DOHH2 (cell line): ENCODE data around the gene PPP1R3F.
"Not testable (repeated sequence)": the region's sequence is repeated elsewhere in the genome, so short reads cannot be mapped to it uniquely, and the experiment has no call there.

Source experiments
- H3F3A ChIP-seq: fragments of 200-600 bp; sonication (generic), shearing (Covaris generic); 2 replicates; pipeline ENCODE4 v1.6.0; 2016; ENCODE audit warnings: antibody characterized with exemption, mild to moderate bottlenecking; ENCODE audit not compliant: control insufficient read depth, insufficient read depth
- H3K27ac ChIP-seq: fragments of 200-600 bp; sonication (generic); 2 replicates; pipeline ENCODE4 v1.5.1; 2014; ENCODE audit warnings: low read depth, mild to moderate bottlenecking, low read length, moderate library complexity
- H3K27me3 ChIP-seq: fragments of 200-600 bp; sonication (generic); 2 replicates; pipeline ENCODE4 v1.6.1; 2014; ENCODE audit warnings: mild to moderate bottlenecking, low read length, mixed read lengths; ENCODE audit not compliant: control insufficient read depth
- H3K36me3 ChIP-seq: fragments of 200-600 bp; sonication (generic); 2 replicates; pipeline ENCODE4 v1.6.1; 2014; ENCODE audit warnings: mild to moderate bottlenecking, low read length, moderate library complexity, mixed read lengths; ENCODE audit not compliant: control insufficient read depth
- H3K4me1 ChIP-seq: fragments of 200-600 bp; sonication (generic); 2 replicates; pipeline ENCODE4 v1.6.1; 2014; ENCODE audit warnings: mild to moderate bottlenecking, low read length, mixed read lengths; ENCODE audit not compliant: control insufficient read depth
- H3K4me2 ChIP-seq: fragments of 200-600 bp; sonication (generic); 2 replicates; pipeline ENCODE4 v1.6.0; 2014; ENCODE audit warnings: mild to moderate bottlenecking, low read length, moderate library complexity
- H3K4me3 ChIP-seq: fragments of 200-600 bp; sonication (generic); 2 replicates; pipeline ENCODE4 v1.5.1; 2014; ENCODE audit warnings: mild to moderate bottlenecking, low read length, mixed read lengths
- H3K79me2 ChIP-seq: fragments of 200-600 bp; sonication (generic); 2 replicates; pipeline ENCODE4 v1.6.1; 2014; ENCODE audit warnings: mild to moderate bottlenecking, low read length, mixed read lengths; ENCODE audit not compliant: control insufficient read depth
- H3K9me2 ChIP-seq: fragments of 200-600 bp; sonication (generic); replicated peaks from 2 replicates; pipeline ENCODE4 v1.6.1; 2014; ENCODE audit warnings: mild to moderate bottlenecking, low read length, mixed read lengths; ENCODE audit not compliant: control insufficient read depth
- H3K9me3 ChIP-seq: fragments of 200-600 bp; sonication (generic); 2 replicates; pipeline ENCODE4 v1.6.1; 2014; ENCODE audit warnings: antibody characterized with exemption, low read length, mixed read lengths; ENCODE audit not compliant: control insufficient read depth, insufficient read depth
- H4K20me1 ChIP-seq: fragments of 200-600 bp; sonication (generic); 2 replicates; pipeline ENCODE4 v1.6.0; 2014; ENCODE audit warnings: low read depth, mild to moderate bottlenecking, antibody characterized with exemption, low read length, moderate library complexity; ENCODE audit not compliant: control insufficient read depth, insufficient read depth
- CTCF ChIP-seq: fragments of 200-600 bp; sonication (generic); IDR thresholded peaks from one replicate; pipeline ENCODE4 v1.5.1; 2014; ENCODE audit warnings: antibody characterized with exemption, mild to moderate bottlenecking, low read depth, low read length; ENCODE audit not compliant: poor library complexity, severe bottlenecking
- EZH2phosphoT487 ChIP-seq: fragments of 200-600 bp; sonication (generic); IDR thresholded peaks from 2 replicates; pipeline ENCODE4 v1.6.1; 2017; ENCODE audit warnings: borderline replicate concordance, mild to moderate bottlenecking, antibody characterized with exemption, low read length, moderate library complexity, mixed read lengths

Gene PPP1R3F

DNA sequence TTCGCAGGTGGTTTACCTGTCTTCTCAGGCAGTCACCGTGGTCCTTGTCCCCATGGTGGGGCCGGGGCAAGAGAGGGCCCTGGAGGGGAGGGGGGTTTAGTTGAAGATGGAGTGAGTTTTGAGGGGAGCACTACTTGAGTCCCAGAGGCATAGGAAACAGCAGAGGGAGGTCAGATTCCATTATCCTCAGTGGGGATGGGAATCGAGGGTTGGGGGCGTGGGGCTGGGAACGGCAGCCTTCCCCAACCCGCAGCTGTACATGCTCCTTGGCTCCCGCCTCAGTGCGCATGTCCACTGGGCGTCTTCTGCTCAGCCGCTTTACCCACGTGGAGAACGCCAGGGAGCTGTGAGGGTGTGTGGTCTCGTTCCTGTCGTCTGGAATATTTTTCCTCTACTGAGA lies 33.8 kb downstream of the PPP1R3F start, which contains the start of gene GAGE10:
Gene GAGE10, plus strand, starts transcription at position 301 of the 400 bp plus-strand sequence. CDS start 1,214 bp downstream, outside the sequence.
- no peaks in the 10 kb centered on the region for H3K9me2 ChIP-seq
- H3F3A ChIP-seq: no peaks in the 10 kb centered on the region

GRCh38 chrX:49307775-49308174 lies 38.2 kb downstream of the PPP1R3F start:
- H3K27me3 ChIP-seq, H3K27ac ChIP-seq, H3K79me2 ChIP-seq, H3K4me2 ChIP-seq, H3K9me2 ChIP-seq, H3K4me3 ChIP-seq, H3K9me3 ChIP-seq, H3F3A ChIP-seq, H3K4me1 ChIP-seq, H4K20me1 ChIP-seq, H3K36me3 ChIP-seq: not testable (repeated sequence)

More for the DNA sequence above, 33.8 kb downstream of the PPP1R3F start, which contains the start of gene GAGE10:
- Histone ChIP-seq H3K36me3 (no peaks in the 10 kb centered on the region), H3K4me3 (no peak within 1 kb of the TSS), H3K79me2 (no peaks in the 10 kb centered on the region), H3K4me2 (no peak within 1 kb of the TSS), H3K27ac (no peak within 1 kb of the TSS), H3K27me3 (no peaks in the 10 kb centered on the region), H3K4me1 (no peaks in the 10 kb centered on the region), H4K20me1 (no peaks in the 10 kb centered on the region), H3K9me3 (no peaks in the 10 kb centered on the region)
- no peak for TF ChIP-seq CTCF
- TF ChIP-seq EZH2phosphoT487: no peak

DNA sequence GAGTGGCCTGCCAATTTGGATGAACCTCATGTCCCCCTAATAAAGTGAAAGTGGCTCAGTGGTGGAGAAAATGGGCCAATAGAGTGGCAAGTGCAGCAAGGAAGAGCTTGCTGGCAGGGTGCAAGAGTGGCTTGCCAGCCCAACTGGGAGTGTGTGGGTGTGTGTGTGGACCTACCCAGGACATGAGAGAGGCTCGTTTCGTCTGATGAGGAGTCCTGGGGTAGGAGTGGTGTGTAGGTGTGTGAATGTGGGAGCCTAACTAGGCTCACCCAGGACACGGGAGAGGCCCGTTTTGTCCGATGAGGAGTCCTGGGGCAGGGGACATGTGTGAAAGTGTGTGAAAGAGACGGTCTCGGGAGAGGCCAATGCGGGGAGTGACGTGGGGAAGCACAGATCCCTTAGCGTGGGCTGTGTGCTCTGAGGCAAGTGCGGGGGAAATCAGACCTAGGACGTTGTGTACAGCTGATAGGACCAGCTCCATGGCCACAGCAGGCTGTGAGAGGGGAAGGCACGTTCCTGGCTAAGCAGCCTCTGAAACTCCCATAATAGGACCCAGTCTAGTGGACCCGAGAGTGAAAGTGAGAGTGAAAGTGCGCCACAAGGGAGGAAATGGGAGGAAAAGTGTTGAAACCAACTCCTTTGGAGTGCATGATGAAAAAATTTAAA lies 39.1 kb downstream of the PPP1R3F start:
- Histone ChIP-seq H3K27ac (no peak overlapping the region), H3K36me3 (no peaks in the 10 kb centered on the region), H3F3A (no peaks in the 10 kb centered on the region), H3K4me2 (no peak overlapping the region), H3K9me3 (no peaks in the 10 kb centered on the region), H3K4me3 (no peak overlapping the region), H4K20me1 (no peaks in the 10 kb centered on the region), H3K27me3 (no peaks in the 10 kb centered on the region), H3K79me2 (no peaks in the 10 kb centered on the region), H3K4me1 (no peaks in the 10 kb centered on the region), H3K9me2 (no peaks in the 10 kb centered on the region)
- TF ChIP-seq CTCF (no peak), EZH2phosphoT487 (no peak)

- Histone ChIP-seq H3K27me3 (no peaks in the 10 kb centered on the region), H3K27ac (no peak overlapping the region), H3K9me3 (no peaks in the 10 kb centered on the region), H3F3A (no peaks in the 10 kb centered on the region), H3K79me2 (no peaks in the 10 kb centered on the region), H4K20me1 (no peaks in the 10 kb centered on the region), H3K4me3 (no peak overlapping the region), H3K9me2 (no peaks in the 10 kb centered on the region), H3K4me1 (no peaks in the 10 kb centered on the region), H3K36me3 (no peaks in the 10 kb centered on the region), H3K4me2 (no peak overlapping the region)
- no peak for TF ChIP-seq EZH2phosphoT487
- TF ChIP-seq CTCF: no peak
Measured at GRCh38 chrX:49309401-49309981, 39.9 kb downstream of the PPP1R3F start.
